CD4-positive, alpha-beta T cell (primary cell): ENCODE results near the gene ARF6. TPM values are rescaled to one million over a fixed set of nuclear protein-coding genes. Genes with fewer than 3 reads are reported as not detected.

Experiments used
- ATAC-seq: fragments of 200-7000 bp; cut with Tn5 transposase; one replicate; pipeline ENCODE4 v1.10.0; 2022; ENCODE audit warnings: mild to moderate bottlenecking; ENCODE audit not compliant: poor library complexity
- CTCF ChIA-PET: fragments of 350-600 bp; sonication (Branson Sonifier 250); formaldehyde crosslinking; loops from one replicate; lab custom pipeline; 2021; ENCODE audit warnings: antibody characterized with exemption, inconsistent platforms; lab: Charles Lee
- POLR2A ChIA-PET: fragments of 350-600 bp; sonication (Branson Sonifier 250); formaldehyde crosslinking; loops from one replicate; lab custom pipeline; 2021; ENCODE audit warnings: antibody characterized with exemption, inconsistent platforms; lab: Charles Lee
- DNase-seq, 14 experiments: peaks; one replicate each; pipeline ENCODE4 v3.0.0-alpha.2; 2013 to 2020; ENCODE audit warnings: mixed read lengths in 2 of 14
- H3K27ac ChIP-seq, 2 donors: one replicate each; pipeline versions ENCODE4 v1.5.1 to v1.7.0; 2013; ENCODE audit warnings: low read length in 2 of 2, low read depth in 1 of 2, mild to moderate bottlenecking in 1 of 2
- H3K27me3 ChIP-seq, 2 experiments: 1 replicate in 1 of 2; 2 replicates in 1 of 2; pipeline versions ENCODE4 v1.6.1 to v1.7.0; 2013; ENCODE audit warnings: low read length in 2 of 2, control low read depth in 1 of 2, mild to moderate bottlenecking in 1 of 2, moderate library complexity in 1 of 2; ENCODE audit not compliant: insufficient read depth in 2 of 2, control insufficient read depth in 1 of 2
- H3K36me3 ChIP-seq: one replicate; pipeline ENCODE4 v1.6.1; 2013; ENCODE audit warnings: low read length, control low read depth; ENCODE audit not compliant: insufficient read depth
- H3K4me1 ChIP-seq: one replicate; pipeline ENCODE4 v1.6.1; 2013; ENCODE audit warnings: low read length, control low read depth; ENCODE audit not compliant: insufficient read depth
- H3K4me3 ChIP-seq: one replicate; pipeline ENCODE4 v1.5.1; 2013; ENCODE audit warnings: mild to moderate bottlenecking, low read length, moderate library complexity
- H3K9me3 ChIP-seq, 2 experiments: 1 replicate in 1 of 2; 2 replicates in 1 of 2; pipeline versions ENCODE4 v1.6.1 to v1.7.0; 2013; ENCODE audit warnings: low read length in 2 of 2, mild to moderate bottlenecking in 2 of 2, control low read depth in 1 of 2, moderate library complexity in 1 of 2; ENCODE audit not compliant: control insufficient read depth in 1 of 2, insufficient read depth in 1 of 2
- H3K27ac Mint-ChIP-seq: one replicate; pipeline ENCODE4 v1.8.0; 2020; ENCODE audit warnings: mixed read lengths
- H3K27me3 Mint-ChIP-seq: one replicate; pipeline ENCODE4 v1.8.0; 2021; ENCODE audit warnings: mixed read lengths
- H3K36me3 Mint-ChIP-seq: one replicate; pipeline ENCODE4 v1.8.0; 2021; ENCODE audit warnings: low read depth, mixed read lengths
- H3K4me1 Mint-ChIP-seq: one replicate; pipeline ENCODE4 v1.8.0; 2021; ENCODE audit warnings: low read depth, mixed read lengths
- H3K4me3 Mint-ChIP-seq: one replicate; pipeline ENCODE4 v1.8.0; 2020; ENCODE audit warnings: mild to moderate bottlenecking, mixed read lengths
- H3K9me3 Mint-ChIP-seq: one replicate; pipeline ENCODE4 v1.8.0; 2020; ENCODE audit warnings: mixed read lengths
- intact Hi-C, 2 experiments: fragments of 100-400 bp; cut with DNase I in 1 of 2; cut with micrococcal nuclease in 1 of 2; formaldehyde crosslinking; loops; one replicate each; pipeline versions ENCODE4 v1.15.1 to v1.9.0; 2023 to 2025; cut with DNase I, micrococcal nuclease
- total RNA-seq, 174 experiments: library from RNA in 2 of 174; stranded (reverse) in 2 of 174; gene quantifications; one replicate each; pipeline ENCODE4 v1.2.3 and lab custom pipeline; 2021 to 2026
- TF ChIP-seq, protein P1 (sequence below): fragments of 200-600 bp; IDR thresholded peaks from one replicate; pipeline ENCODE4 v1.8.0; 2022; ENCODE audit warnings: antibody characterized with exemption, mild to moderate bottlenecking

Gene ARF6
- total RNA-seq, 2 experiments from 2014 or later, result 67.2 to 69.7 TPM

DNA sequence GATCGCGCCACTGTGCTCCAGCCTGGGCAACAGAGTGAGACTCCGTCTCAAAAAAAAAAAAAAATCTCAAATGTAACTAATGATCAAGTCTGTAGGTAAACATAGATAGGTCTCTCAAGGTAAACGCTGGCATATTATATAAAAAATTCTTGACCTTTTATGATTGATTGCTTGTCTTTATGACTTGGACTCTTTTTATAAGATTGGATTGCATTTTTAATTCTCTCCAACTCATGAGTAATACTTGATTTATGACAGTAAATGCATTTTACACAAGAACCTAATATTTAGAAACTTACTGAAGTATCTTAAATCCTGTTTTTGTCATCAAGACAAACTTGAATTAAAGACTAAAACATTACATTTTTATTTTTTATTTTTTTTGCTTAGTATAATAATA is 16.1 kb downstream of the ARF6 start:
- ChIA-PET POLR2A (interaction anchor here (0.9 to 1.1 kb wide), 2 partner anchors 16 to 46 kb away, joined by 4 to 7 read pairs; partner anchors contain the start of gene ARF6), CTCF (no interaction called here)
- Mint-ChIP-seq H3K36me3 (no peaks in the 10 kb centered on the region), H3K9me3 (no peaks in the 10 kb centered on the region), H3K27ac (no peak overlapping the region), H3K4me3 (no peak overlapping the region), H3K4me1 (peaks cover 23% of the 10 kb centered on the region), H3K27me3 (no peaks in the 10 kb centered on the region)
- Histone ChIP-seq H3K9me3 (no peaks in the 10 kb centered on the region), H3K27ac (no peak overlapping the region), H3K4me3 (no peak overlapping the region), H3K36me3 (no peaks in the 10 kb centered on the region), H3K27me3 (no peaks in the 10 kb centered on the region), H3K4me1 (peaks cover 16% of the 10 kb centered on the region)
- no peak for ATAC-seq
- intact Hi-C loops, result no loop called here
- no peak for DNase-seq
- TF ChIP-seq, protein P1, sequence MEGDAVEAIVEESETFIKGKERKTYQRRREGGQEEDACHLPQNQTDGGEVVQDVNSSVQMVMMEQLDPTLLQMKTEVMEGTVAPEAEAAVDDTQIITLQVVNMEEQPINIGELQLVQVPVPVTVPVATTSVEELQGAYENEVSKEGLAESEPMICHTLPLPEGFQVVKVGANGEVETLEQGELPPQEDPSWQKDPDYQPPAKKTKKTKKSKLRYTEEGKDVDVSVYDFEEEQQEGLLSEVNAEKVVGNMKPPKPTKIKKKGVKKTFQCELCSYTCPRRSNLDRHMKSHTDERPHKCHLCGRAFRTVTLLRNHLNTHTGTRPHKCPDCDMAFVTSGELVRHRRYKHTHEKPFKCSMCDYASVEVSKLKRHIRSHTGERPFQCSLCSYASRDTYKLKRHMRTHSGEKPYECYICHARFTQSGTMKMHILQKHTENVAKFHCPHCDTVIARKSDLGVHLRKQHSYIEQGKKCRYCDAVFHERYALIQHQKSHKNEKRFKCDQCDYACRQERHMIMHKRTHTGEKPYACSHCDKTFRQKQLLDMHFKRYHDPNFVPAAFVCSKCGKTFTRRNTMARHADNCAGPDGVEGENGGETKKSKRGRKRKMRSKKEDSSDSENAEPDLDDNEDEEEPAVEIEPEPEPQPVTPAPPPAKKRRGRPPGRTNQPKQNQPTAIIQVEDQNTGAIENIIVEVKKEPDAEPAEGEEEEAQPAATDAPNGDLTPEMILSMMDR, result no peak

DNA sequence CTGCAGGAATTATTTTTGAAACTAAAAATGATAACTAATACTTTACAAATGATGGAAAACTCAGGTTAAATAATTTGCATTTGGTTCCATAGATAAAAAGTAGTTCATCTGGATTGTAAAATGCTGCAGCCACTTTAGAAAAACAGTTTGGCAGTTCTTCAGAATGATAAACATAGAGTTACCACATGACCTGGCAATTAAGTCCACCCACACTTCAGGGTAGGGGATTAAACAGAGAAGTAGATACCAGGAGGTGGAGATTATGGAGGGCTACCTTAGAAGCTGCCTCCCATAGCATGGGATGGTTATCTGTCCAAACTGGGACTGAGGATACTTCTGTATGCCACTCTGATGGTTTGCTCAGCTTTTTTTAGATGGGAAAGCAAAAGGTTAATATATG is 22.2 kb downstream of the ARF6 start:
- CTCF ChIA-PET, result no interaction called here
- no peak for ATAC-seq
- TF ChIP-seq, protein P1, result no peak
- Mint-ChIP-seq H3K9me3 (no peaks in the 10 kb centered on the region), H3K27ac (no peak overlapping the region), H3K27me3 (no peaks in the 10 kb centered on the region), H3K4me3 (no peak overlapping the region), H3K36me3 (no peaks in the 10 kb centered on the region), H3K4me1 (peaks cover 12% of the 10 kb centered on the region)
- POLR2A ChIA-PET, result no interaction called here
- H3K9me3 ChIP-seq, result no peaks in the 10 kb centered on the region
- H3K27ac ChIP-seq, result no peak overlapping the region
- DNase-seq, result no peak
- no peaks in the 10 kb centered on the region for H3K36me3 ChIP-seq
- H3K27me3 ChIP-seq, result no peaks in the 10 kb centered on the region
- intact Hi-C loops, result no loop called here
- H3K4me1 ChIP-seq, result peaks cover 5% of the 10 kb centered on the region
- H3K4me3 ChIP-seq, result no peak overlapping the region

DNA sequence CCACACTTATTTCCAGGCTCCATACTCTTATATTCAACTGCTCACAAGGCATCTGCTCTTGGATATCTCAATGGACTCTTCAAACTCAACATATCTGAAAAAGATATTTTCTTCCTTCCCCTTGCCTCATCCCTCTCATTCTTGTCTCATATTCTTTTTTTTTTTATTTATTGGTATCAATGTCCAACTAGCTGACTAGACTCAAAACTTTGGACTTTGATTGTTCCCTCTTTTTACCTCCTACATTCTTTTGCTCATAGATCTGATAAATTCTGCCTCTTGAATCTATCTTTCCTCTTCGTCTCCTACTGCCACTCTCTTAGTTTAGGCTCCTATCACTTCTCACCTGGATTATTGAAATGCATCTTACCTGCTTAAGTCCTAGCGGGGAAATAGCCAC is 25.8 kb downstream of the ARF6 start:
- H3K4me1 ChIP-seq, result peaks cover 1% of the 10 kb centered on the region
- no peak overlapping the region for H3K27ac Mint-ChIP-seq
- ChIA-PET POLR2A (no interaction called here), CTCF (interaction anchor here (0.8 kb wide), 1 partner anchor 53 kb away, joined by 3 read pairs; no protein-coding TSS in a partner anchor)
- no peak overlapping the region for H3K27ac ChIP-seq
- H3K9me3 ChIP-seq, result no peaks in the 10 kb centered on the region
- H3K36me3 Mint-ChIP-seq, result no peaks in the 10 kb centered on the region
- no peaks in the 10 kb centered on the region for H3K27me3 ChIP-seq
- TF ChIP-seq, protein P1, result no peak
- H3K27me3 Mint-ChIP-seq, result no peaks in the 10 kb centered on the region
- H3K4me3 ChIP-seq, result no peak overlapping the region
- no peaks in the 10 kb centered on the region for H3K9me3 Mint-ChIP-seq
- DNase-seq, result no peak
- no peak overlapping the region for H3K4me3 Mint-ChIP-seq
- peaks cover 6% of the 10 kb centered on the region for H3K4me1 Mint-ChIP-seq
- no peak for ATAC-seq
- no peaks in the 10 kb centered on the region for H3K36me3 ChIP-seq
- intact Hi-C loops, result no loop called here
